GOT3 (cell line): ENCODE measurements around the gene MACROD2.
"Not testable (repeated sequence)": the region's sequence is repeated elsewhere in the genome, so short reads cannot be mapped to it uniquely, and the experiment has no call there.

Source experiments
- DNase-seq: peaks from one replicate; lab custom pipeline; 2025; ENCODE audit warnings: mixed read lengths; lab: John Stamatoyannopoulos, UW

The MACROD2 gene

DNA sequence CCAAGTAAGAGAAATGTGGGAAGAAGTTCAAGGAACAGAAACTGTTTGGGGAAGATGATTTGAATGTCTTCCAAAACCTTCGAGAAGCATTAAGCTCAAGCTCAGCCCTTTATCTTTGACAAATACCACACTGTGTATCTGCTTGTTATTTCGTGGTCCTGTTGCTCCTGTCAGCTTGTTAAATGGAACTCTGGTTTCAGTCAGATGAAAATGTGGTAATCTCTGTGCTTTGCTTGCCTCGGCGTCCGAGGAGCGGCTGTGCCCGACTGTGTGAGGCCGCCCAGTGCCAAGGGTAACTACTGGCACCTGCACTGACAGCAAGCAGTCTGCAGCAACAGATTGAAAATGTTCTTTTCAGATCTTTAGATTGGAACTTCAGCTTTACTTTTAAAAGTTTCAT, 920.0 kb downstream of the MACROD2 start:
- DNase-seq: no peak

GRCh38 chr20:14916360-14916920, 921.1 kb downstream of the MACROD2 start:
- no peak for DNase-seq

- no peak for DNase-seq
These were observed 923.0 kb downstream of the MACROD2 start for GRCh38 chr20:14918281-14918680.

DNA sequence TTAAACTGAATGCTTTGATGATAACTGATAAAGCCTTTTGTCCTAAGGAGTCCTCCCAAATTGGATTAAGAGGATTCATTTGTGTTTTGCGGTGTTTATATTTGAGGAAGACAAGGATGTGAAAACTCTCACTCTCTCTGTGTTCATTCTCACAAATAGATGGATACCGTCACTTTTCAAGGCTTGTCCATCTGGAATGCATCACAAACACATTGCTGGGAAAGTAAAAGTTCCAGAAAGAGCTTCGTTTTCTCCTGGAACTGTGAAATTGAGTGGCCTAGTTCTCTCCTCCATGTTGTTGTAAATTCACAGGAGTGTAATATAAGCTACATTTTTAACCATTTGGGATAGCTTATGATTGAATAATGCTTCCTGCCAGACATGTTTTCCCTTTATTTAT, 923.7 kb downstream of the MACROD2 start:
- no peak for DNase-seq

DNA sequence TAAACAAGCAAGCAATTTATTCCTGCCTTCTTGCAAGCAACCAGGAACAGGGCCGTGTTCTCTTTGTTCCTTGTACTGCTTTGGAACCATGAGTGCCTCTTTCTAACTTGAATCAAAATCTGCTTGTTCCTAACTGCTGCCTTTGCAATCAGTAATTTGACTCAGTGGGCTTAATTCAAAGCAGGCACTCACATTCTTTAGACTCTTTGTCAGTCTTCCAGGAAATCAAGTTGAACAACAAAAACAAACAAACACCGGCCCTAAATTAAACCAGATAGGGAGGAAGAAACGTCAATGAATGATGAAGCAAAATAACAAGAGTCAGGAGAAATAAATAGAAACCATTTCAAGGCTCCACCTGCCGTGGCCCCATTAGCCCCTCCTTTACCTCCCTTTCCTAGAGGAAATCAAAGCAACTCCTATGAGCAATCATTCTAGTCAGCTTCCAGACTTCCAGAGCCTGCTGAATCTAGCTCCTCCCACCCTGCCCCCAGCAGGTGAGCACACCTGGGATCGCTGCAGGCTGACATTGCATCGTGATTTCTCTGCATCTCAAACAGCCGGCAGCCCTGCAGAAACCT, 924.3 kb downstream of the MACROD2 start:
- no peak for DNase-seq

DNA sequence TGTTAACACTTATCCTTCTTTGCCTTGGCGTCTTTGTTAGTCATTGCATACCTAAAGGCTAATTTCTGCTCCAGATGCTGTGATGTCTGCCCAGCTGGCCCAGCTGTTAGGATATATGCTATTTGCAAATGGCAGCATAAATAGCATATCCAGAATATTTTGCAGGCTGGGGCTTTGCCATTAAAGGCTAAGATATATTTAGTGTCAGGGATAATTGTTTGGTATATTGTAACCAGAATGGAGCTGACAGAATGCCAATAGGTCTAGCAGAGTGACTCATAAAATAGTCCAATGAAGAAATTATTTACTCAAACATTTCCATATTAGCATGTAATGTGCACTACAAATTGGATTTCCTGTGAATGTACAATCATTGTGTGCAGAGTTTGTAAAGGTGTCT, 926.2 kb downstream of the MACROD2 start:
- DNase-seq: no peak

GRCh38 chr20:14922503-14923267, 927.4 kb downstream of the MACROD2 start:
- no peak for DNase-seq

GRCh38 chr20:14924433-14924832, 929.1 kb downstream of the MACROD2 start:
- DNase-seq: no peak

DNA sequence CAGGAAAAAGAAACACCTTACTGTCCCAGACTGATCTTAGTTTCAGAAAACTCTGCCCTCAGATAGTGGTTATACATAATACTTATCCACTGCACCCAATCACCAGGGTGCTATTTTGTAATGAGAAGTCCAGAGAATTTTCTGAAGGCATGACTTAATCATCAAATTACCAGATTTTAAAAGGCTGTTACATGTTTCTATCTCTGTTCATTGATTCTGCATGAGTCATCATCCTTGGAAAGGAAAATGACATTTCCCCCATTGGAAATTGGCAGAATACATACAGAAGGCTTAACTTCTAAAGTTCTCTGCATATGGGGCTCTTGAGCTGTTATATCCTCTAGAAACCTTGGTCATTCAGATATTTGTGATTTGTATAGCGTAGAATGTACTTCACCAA, 930.0 kb downstream of the MACROD2 start:
- no peak for DNase-seq

DNA sequence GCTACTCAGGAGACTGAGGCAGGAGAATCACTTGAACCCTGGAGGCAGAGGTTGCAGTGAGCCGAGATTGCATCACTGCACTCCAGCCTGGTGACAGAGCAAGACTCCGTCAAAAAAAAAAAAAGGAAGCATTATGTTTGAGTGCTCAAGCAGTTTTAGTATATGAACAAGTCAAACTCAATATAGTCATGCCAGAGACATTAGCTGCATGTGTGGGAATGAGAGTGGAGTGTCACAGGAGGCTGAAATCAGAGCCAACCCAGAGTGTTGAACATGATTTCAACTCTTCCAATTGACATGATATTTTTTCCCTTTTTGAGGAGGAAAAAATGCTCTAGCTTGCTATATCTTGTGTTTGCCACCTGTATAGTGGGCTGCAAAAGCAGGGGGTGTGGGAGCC, 931.1 kb downstream of the MACROD2 start:
- DNase-seq: not testable (repeated sequence)

- no peak for DNase-seq
These were observed 932.8 kb downstream of the MACROD2 start for GRCh38 chr20:14928083-14928482.

GRCh38 chr20:14929388-14929787, 934.1 kb downstream of the MACROD2 start:
- DNase-seq: no peak

GRCh38 chr20:14932040-14932439, 936.7 kb downstream of the MACROD2 start:
- DNase-seq: no peak

DNA sequence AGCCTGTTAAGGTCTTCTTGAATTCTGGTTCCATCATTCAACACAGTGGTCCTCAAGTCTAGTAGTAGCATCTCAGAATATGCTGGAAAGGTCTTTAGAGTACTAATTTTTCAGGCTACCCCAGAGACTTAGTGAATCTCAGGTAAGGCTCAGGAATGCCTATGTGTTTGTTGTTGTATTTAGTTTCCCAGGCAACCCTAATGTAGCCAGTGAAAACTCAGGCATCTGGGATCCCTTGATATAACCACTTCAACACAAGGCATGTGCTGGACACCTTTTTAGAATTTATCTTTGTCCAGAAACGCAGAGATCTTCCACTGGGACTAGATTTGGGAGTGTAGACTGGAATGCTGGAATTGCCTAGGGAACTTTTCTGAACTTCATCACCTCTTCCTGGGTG, 940.0 kb downstream of the MACROD2 start:
- no peak for DNase-seq

DNA sequence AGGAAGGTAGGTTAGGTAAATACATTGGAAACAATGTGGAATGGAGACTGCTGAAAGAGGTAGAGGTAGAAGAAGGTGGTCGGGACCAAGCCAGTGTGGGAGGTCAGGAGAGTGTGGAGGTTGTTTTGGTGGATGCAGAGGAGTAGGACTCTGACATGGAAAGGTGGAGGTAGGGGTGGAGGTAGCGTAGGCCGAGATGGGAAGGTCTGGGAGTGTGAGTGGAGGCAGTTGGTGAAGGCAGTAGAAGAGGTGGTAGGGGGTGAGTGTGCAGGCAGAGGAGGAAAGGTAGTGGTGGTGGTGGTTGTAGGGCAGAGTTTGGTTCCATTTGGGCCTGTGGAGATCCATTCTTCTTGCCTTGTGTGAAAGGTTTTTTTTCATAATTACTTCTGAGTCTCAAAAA, 941.7 kb downstream of the MACROD2 start:
- DNase-seq: no peak

- no peak for DNase-seq
These were observed 942.5 kb downstream of the MACROD2 start for GRCh38 chr20:14937846-14938245.

DNA sequence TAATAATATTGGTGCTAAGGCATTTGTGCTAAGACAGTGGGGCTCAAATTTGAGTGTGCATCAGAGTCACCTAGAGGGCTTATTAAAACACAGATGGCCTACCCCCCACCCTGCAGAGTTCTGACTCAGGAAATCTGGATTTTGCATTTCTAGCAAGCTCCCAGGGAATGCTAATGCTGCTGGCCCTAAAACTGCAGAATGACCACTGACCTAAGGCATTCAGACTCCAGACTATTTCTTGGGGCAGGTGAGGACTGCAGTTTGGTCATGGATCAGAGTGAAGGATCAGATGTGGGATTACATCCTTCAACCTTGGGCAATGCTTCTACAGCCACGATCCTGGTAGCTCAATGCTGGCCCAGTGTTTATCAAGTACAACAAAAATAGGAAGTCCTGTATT, 952.2 kb downstream of the MACROD2 start:
- DNase-seq: no peak

- DNase-seq: no peak
These were observed 952.6 kb downstream of the MACROD2 start for GRCh38 chr20:14947946-14948345.

GRCh38 chr20:14948416-14948815, 953.1 kb downstream of the MACROD2 start:
- no peak for DNase-seq

DNA sequence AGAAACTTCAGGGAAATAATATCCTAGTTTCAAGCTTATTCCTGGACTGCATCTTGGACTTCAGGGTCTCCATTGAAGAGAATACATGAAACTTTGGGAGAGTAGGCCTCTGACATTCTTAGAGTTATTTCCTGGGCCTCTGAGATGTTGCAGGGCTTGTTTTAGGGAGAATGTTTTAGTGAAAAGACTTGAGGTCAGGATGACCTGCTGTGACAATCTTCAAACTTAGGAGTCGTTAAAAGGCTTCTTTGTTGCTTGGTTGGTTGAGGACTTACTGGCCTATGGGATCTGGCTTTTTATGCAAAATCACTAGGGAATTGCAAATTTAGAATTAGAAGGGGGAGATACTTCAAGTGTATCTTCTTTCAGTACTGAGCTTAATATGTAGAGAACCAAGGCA, 955.3 kb downstream of the MACROD2 start:
- no peak for DNase-seq

DNA sequence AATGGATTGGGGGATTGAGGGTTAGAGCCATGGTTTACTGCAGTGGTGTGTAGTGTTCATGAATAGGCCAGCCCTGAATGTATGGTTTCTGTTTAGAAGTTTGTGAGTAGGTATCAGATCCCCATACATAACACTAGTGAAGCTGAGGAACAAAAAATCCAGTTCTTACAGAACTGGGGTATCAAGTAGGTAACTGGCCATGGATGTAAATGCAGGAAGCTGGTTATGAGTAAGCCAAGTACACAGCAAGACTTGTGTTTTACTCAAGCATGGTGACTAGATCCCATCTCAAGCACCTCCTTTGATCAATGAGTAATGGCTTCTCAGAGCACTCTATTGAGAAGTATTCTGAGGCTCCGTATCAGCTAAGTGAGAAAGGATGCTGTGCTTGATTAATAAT, 955.8 kb downstream of the MACROD2 start:
- no peak for DNase-seq

GRCh38 chr20:14951707-14952418, 956.5 kb downstream of the MACROD2 start:
- no peak for DNase-seq

- no peak for DNase-seq
These were observed 958.4 kb downstream of the MACROD2 start for GRCh38 chr20:14953736-14954135.
